ENCODE results near the gene LVRN. TPM values are rescaled to one million over a fixed set of nuclear protein-coding genes. Genes with fewer than 3 reads are reported as not detected.

Gene LVRN
- total RNA-seq, 2 donors from 2014 or later, result 0.92 to 2.3 TPM

- TF ChIP-seq CTCF (IDR thresholded peaks at IDR 0.05), result no peak
- peak; percentile 86 for ATAC-seq (ENCODE audit: insufficient number of reproducible peaks, low FRiP score, low read depth)
- peaks cover 13 to 36% of the 10 kb centered on the region in 2 donors for H3K4me1 ChIP-seq (ENCODE audit: control insufficient read depth in 1 of 2, low read depth in 2 of 2)
Measured at GRCh38 chr5:115977988-115978387, 15.7 kb downstream of the LVRN start.

GRCh38 chr5:115978779-115979178 lies 16.5 kb downstream of the LVRN start:
- no peaks in the 10 kb centered on the region for H3K27me3 ChIP-seq (replicated peaks; ENCODE audit: insufficient read depth)
- H3K36me3 ChIP-seq, result no peaks in the 10 kb centered on the region
- ATAC-seq (ENCODE audit: insufficient number of reproducible peaks, low FRiP score, low read depth) (no peak), DNase-seq (ENCODE audit: low spot score) (no peak)
- no peak for TF ChIP-seq CTCF (IDR thresholded peaks at IDR 0.05)
- no peak overlapping the region for H3K4me3 ChIP-seq
- H3K4me1 ChIP-seq (ENCODE audit: control insufficient read depth in 1 of 2, low read depth in 2 of 2), result peaks cover 13 to 42% of the 10 kb centered on the region in 2 donors
- no peaks in the 10 kb centered on the region for H3K9me3 ChIP-seq
- peak overlapping the region; percentile 66 to 77 for H3K27ac ChIP-seq

More at GRCh38 chr5:115977988-115978387, 15.7 kb downstream of the LVRN start:
- Histone ChIP-seq H3K36me3 (no peaks in the 10 kb centered on the region), H3K4me3 (peak overlapping the region; percentile 39), H3K27me3 (replicated peaks; ENCODE audit: insufficient read depth) (no peaks in the 10 kb centered on the region), H3K27ac (peak overlapping the region; percentile 66 to 77), H3K9me3 (no peaks in the 10 kb centered on the region)
- no peak for DNase-seq (ENCODE audit: low spot score)

GRCh38 chr5:115979201-115980041 lies 17.1 kb downstream of the LVRN start:
- no peak for ATAC-seq (ENCODE audit: insufficient number of reproducible peaks, low FRiP score, low read depth)
- no peak overlapping the region for H3K4me3 ChIP-seq
- H3K36me3 ChIP-seq, result no peaks in the 10 kb centered on the region
- TF ChIP-seq CTCF (IDR thresholded peaks at IDR 0.05), result no peak
- H3K27ac ChIP-seq, result peak overlapping the region; percentile 66 to 77
- DNase-seq (ENCODE audit: low spot score), result no peak
- H3K4me1 ChIP-seq (ENCODE audit: control insufficient read depth in 1 of 2, low read depth in 2 of 2), result peaks cover 13 to 42% of the 10 kb centered on the region in 2 donors
- H3K9me3 ChIP-seq, result no peaks in the 10 kb centered on the region
- no peaks in the 10 kb centered on the region for H3K27me3 ChIP-seq (replicated peaks; ENCODE audit: insufficient read depth)

- H3K27me3 ChIP-seq (replicated peaks; ENCODE audit: insufficient read depth), result no peaks in the 10 kb centered on the region
Measured at GRCh38 chr5:115983519-115983918, 21.2 kb downstream of the LVRN start.

More at GRCh38 chr5:115983519-115983918, 21.2 kb downstream of the LVRN start:
- no peak for DNase-seq (ENCODE audit: low spot score)
- no peaks in the 10 kb centered on the region for H3K36me3 ChIP-seq
- ATAC-seq (ENCODE audit: insufficient number of reproducible peaks, low FRiP score, low read depth), result no peak
- TF ChIP-seq CTCF (IDR thresholded peaks at IDR 0.05), result no peak
- peaks cover 6 to 38% of the 10 kb centered on the region in 2 donors for H3K4me1 ChIP-seq (ENCODE audit: control insufficient read depth in 1 of 2, low read depth in 2 of 2)
- H3K27ac ChIP-seq, result no peak overlapping the region
- H3K9me3 ChIP-seq, result no peaks in the 10 kb centered on the region
- no peak overlapping the region for H3K4me3 ChIP-seq

All from thoracic aorta (tissue), 2 donors.